HG03108 (cell line): ENCODE results near the gene RSBN1.
"Not testable (repeated sequence)": the region's sequence is repeated elsewhere in the genome, so short reads cannot be mapped to it uniquely, and the experiment has no call there.

Experiments used
- ATAC-seq: cut with Tn5 transposase; IDR thresholded peaks from one replicate; pipeline ENCODE4 v1.9.1; 2021; ENCODE audit warnings: moderate library complexity; ENCODE audit not compliant: unreplicated experiment

Gene RSBN1

GRCh38 chr1:113811888-113812660 is at the start of gene RSBN1:
Gene RSBN1, minus strand, starts transcription at chr1:113812476. Its CDS starts 64 bp downstream, at chr1:113812412.
- ATAC-seq = peak; percentile 94

DNA sequence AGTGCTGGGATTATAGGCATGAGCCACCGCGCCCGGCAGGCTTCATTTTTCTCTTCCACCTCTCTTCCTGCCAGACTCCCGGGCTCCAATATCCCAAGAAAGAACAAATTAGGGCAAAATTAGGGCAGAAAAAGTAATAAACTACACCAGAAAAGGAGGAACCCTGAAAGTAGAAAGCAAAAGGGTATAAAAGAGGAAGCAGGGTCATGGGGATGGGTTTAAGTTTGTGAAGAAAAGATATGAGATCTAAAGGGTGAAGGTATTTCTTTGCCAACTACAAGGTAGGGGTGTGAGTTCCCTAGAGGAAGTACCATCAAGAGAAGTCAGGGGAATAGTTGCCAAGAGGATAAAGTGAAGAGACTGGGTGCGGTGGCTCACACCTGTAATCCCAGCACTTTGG is 49.4 kb upstream of the RSBN1 start:
- ATAC-seq = no peak

DNA sequence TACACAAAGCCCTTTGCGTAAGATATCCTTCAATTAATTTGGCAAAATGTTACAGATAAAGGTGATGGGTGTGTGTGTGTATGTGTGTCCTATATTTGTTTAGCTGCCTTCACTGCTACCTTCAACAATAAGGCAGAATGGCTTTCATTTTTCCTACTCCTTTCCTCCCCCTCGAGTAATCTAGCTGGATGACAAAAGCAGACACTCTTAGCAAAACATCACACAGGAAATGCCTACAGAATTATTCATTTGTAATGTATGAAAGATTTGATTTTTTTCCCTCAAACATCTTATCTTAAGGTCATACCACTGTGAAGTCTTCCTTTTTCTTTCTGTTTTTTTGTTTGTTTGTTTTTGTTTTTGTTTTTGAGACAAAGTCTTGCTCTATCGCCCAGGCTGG is 48.6 kb upstream of the RSBN1 start:
- no peak for ATAC-seq

GRCh38 chr1:113859478-113860175 is 47.4 kb upstream of the RSBN1 start:
- ATAC-seq = peak; percentile 88

GRCh38 chr1:113858982-113859381 is 46.7 kb upstream of the RSBN1 start:
- ATAC-seq = no peak

- peak; percentile 42 for ATAC-seq
Observed at GRCh38 chr1:113858418-113858817, 46.1 kb upstream of the RSBN1 start.

- no peak for ATAC-seq
Observed at GRCh38 chr1:113857776-113858175, 45.5 kb upstream of the RSBN1 start.

GRCh38 chr1:113856401-113856790 is 44.1 kb upstream of the RSBN1 start:
- no peak for ATAC-seq

DNA sequence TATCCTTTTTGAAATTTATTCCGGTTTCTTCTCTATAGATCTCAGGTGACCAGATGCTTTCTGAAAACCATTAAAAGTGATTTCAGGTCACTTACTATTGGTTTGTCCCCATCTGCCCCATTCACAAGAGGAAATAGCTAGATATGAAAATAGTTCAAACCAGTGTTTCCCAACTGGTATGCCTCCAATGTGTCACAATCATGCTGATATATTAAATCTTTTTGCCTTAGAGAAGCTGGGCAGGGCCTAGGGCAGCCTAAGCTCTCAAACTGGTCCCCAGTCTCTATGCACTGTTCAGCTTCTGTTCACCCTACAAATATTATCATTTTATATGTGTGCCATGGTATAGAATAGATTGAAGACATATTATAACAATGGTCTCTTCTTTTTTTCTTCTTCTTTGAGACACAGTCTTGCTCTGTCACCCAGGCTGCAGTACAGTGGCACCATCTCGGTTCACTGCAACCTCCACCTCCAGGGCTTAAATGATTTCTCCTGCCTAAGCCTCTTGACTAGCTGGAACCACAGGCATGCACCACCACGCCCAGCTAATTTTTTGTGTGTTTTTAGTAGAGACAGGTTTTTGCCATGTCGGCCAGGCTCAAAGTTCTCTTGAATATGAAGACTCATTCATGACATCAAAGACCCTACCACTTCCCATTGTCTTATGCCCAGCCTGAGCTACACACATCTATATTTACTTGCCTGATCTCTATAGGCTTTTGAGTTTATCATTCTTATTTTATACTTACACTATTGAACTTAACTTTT is 43.5 kb upstream of the RSBN1 start:
- ATAC-seq = no peak

DNA sequence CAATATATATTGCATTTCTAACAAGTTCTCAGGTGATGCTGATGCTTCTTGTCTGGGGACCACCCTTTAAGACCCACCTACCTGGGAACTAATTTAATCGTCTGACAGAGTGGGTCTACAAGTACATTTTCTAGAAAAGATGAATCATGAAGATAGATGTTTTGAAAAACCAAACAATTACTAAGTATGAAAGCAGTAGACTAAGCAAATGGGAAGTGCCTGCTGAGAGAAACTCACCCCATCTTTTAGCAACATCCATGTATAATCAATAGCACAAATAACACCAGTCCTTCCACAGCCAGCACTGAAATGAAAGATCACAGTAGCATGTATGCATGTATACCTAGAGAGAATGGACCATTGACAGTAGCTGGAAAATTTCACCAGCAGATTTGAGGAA is 42.0 kb upstream of the RSBN1 start:
- no peak for ATAC-seq

DNA sequence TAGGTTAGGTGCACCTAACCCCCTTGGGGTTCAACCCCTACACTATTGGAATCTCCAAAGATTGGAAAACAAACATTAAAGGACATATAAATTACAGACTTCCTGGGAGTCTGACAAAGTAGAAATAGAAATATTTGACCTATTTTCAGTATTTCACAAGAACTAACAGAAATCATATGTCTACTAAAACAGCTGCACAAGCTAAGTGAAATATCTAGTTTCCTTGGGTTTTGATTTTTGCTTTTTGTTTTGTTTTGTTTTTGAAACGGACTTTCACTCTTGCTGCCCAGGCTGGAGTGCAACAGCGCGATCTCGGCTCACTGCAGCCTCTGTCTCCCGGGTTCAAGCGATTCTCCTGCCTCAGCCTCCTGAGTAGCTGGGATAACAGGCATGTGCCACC is 40.4 kb upstream of the RSBN1 start:
- ATAC-seq = not testable (repeated sequence)

DNA sequence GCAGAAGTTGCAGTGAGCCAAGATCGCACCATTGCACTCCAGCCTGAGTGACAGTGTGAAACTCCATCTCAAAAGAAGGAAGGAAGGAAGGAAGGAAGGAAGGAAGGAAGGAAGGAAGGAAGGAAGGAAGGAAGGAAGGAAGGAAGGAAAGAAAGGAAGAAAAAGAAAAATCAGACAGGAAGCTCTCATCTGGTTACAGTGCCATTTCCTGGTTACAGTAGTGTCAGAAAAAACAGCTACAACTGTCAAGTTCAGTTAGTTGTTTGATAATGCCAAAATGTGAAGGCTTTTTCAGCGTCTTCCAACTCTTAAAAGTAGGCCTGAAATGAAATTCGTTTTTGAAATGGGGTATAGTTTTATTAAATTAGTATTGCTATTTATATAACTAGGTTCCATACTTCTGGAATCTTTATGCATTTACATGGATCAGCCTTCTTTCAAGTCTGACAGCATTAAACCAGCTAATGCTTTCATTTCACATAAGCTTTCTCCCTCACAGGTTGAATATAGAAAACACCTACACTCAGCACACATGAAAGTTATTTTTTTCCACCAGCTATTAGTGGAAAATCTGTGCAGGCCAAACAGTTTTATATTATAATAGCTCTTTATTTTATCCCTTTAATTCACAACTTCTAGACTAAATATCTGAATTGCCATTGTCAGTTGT is 38.0 kb upstream of the RSBN1 start:
- ATAC-seq = no peak

GRCh38 chr1:113849072-113849471 is 36.8 kb upstream of the RSBN1 start:
- ATAC-seq = no peak

DNA sequence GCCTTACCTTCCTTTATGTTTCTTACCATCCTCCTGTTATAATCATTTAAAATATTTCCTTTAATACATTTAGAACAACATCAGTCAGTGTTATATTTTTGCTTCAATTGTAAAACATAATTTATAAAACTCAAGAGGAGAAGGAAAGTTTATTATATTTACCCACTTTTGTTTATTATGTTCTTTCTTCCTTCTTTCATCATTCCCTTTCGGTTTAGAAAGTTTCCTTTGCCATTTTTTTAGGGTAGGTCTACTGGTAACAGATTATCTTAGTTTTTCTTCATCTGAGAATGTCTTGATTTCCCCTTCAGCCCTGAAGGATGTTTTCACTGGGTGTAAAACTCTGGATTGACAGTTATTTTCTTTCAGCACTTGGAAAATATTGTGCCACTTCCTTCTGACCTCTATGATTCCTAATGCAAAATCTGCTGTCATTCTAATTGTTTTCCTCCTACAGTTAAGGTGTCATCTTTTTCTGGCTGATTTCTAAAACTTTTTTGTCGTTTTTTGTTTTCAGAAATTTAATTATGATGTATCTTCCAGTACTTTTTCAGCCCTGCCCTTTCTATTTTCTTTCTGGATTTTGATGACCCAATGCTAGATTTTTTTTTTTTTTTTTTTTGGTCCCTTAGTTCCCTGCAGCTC is 34.2 kb upstream of the RSBN1 start:
- no peak for ATAC-seq

GRCh38 chr1:113836534-113836933 is 24.3 kb upstream of the RSBN1 start:
- ATAC-seq = no peak

DNA sequence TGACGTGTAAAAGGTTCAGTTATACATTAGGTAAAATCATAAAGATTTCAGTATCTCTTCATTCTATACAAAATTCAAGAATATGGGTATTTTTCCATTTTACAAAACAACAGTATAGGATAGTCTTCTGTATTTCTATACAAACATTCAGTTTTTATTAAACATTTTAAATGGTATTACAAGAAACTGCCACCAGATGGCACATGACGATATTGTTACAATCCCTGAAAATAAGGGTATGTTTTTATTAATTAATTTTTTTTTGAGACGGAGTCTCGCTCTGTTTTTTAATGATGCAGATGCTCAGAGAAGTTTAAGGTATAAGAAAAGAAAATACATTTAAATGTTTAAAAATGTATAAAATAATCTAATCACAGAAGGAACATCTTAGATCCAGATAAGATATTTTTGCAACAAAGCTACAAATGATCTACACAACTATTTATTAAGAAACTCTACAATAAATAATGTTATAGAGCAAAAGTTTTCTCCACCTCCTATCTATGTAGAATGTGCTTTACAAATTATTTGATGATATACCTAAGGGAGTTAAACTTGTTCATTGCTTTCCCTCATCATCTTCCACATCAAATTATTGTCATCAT is 23.5 kb upstream of the RSBN1 start:
- no peak for ATAC-seq

DNA sequence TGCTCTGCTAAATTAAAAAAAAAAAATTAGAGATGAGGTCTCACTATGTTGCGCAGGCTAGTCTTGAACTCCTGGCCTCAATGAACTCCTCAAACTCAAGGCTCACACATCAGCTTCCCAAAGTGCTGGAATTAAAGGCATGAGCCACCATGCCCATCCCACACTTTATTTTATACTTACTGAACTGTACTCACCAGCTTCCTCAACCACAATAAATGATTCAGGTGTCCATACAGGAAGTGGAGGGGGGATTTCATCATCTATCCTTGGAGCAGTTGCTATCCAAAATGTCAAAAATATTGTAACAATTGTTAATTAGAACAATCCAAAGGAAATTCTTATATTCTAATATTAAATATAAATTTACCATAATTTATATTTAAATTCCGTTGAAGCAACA is 22.4 kb upstream of the RSBN1 start:
- ATAC-seq = no peak

DNA sequence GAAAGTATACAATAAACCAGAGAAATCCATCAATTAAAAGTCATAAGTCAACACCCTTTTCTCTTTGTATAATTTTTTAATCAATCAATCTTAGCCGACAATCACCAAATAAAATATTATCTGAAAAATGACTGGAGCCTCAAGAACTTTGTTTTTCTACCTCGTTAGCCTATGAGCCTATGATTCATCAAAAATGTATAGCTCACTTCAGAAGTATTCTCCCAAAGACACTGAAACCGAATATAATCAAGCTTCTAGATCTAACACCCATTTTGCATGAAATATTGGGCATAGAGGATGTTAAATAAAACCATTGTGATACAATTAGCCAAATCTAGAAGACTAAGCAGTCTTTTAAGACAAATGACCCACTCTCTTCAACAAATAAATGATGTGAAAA is 17.8 kb upstream of the RSBN1 start:
- ATAC-seq = no peak

DNA sequence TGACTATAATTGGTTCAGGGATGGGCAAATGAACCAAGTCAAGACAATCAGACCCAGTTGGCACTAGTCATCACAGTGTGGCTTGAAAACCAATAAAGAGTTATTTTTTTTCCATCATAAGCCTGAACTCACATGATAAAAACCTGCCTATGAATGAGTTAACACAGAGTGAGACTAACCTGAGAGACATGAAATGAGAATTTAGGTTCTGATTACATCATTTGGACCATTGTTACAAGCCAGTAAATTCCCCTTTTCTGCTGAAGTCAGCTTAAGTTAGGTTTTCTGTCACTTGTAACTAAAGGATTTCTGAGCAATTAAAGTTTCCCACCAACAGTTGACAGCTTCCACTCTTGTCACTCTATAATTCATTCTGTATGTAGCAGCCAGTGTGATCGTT is 9.6 kb upstream of the RSBN1 start:
- no peak for ATAC-seq

DNA sequence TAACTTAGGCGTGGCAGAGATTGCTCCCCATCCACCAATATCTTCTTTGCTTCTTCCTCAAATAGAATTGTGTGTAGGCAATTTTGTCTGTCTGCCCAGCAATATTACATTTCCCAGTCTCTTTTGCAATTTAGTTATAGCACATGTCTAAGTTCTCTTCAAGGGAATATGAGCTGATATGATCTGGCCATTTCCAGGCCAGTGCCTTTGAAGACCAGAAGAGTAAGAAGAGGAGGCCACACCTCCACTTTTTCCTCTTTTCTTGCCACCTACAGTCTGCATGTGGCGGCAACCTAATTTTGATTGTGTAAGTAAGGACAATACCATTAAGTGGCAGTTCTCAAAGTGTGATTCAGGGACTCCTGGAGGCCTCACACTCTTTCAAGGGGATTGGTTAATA is 6.3 kb upstream of the RSBN1 start:
- no peak for ATAC-seq
